NCI-H82 treated with DMSO at 0.1 percent for 48 hours (cell line): Measurements from ENCODE around the gene TBCE.
"Not testable (repeated sequence)": the region's sequence is repeated elsewhere in the genome, so short reads cannot be mapped to it uniquely, and the experiment has no call there.

ENCODE experiments used
- DNase-seq: peaks from one replicate; lab custom pipeline; 2025; ENCODE audit not compliant: unreplicated experiment; lab: John Stamatoyannopoulos, UW

Gene TBCE

DNA sequence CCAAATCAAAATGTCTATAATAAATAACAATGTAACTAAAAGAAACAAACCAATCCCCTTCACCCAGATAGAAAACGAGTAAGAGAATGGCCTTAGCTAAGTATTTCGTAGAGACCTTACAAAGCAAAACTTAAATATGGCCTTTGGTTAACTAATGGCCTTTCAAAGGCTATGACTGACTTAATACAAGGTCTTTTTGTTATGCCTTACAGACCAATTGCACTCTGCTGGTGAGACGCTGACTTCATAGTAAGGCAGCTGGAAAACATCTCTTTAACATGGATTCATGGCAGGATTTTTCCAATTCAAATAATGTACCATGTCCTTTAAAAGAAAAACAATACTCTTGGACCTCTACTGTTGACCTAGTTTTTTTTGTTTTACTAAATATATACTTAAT, 15.8 kb upstream of the TBCE start:
- no peak for DNase-seq

DNA sequence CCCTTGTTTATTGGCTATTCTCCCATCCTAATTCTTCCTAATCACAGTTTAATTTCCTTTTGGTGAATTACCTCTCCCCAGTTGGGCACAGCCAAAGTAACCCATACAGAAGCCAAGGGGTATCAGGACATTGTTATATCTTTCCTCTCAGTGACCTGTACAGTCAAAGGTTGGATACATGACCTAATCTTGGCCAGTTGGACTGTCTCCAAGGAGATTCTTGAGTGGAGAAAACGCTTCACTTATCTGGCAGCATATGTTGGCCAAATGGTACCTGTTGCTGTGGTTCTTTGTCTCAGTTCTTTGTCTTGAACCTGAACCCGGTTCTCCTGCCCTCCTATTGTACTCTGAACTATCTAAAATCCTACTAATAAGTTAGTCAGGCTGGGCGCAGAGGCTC, 15.3 kb upstream of the TBCE start:
- no peak for DNase-seq

DNA sequence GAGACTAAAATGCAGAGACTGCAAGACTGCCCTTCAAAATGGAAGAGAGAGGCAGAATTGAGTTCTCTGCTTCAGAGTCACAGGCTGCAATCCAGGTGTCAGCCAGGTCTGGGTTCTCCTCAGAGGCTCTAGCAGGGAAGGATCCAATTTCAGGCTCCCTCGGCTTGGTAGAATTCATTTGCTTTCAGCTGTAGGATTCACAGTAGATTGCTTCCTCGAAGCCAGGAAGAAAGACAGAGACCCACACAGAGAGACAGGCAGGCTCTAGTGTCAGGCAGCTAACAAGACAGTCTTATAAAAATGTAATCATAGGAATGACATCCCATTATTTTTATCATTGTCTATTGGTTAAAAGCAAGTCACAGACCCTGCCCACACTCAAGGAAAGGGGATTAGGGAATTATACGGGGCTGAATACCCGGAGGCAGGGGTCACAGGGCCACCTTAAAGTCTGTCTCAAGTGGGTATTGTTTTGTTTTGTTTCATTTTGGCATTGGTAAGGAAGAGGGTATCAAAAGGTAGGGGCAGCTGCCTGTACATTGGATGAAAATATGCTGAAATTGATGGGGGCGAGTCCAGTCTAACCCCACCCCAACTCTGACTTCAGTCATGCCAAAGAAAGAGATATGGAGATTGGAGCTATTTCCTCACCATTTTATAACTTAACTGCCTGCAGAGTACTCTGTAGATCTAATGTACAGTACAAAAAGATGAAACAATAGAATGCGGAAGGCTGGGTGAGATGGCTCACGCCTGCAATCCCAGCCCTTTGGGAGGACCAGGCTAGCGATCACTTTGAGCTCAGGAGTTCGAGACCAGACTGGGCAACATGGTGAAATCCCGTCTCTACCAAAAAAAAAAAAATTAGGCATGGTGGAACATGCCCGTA, 9.5 kb upstream of the TBCE start:
- DNase-seq: no peak

DNA sequence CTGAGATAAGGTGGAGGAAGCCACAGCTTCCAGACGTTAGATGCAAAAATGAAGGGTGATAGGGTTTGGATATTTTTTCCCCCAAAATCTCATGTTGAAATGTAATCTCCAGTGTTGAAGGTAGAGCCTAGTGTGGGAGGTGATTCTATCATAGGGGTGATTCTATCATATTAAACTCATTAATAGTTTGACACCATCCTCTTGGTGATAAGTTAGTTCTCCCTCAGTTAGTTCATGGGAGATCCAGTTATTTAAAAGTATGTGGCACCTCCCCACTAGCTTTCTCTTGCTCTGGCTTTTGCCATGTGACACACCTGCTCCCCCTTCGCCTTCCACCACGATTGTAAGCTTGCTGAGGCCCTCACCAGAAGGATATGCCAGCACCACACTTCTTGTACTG, 8.3 kb upstream of the TBCE start:
- no peak for DNase-seq

DNA sequence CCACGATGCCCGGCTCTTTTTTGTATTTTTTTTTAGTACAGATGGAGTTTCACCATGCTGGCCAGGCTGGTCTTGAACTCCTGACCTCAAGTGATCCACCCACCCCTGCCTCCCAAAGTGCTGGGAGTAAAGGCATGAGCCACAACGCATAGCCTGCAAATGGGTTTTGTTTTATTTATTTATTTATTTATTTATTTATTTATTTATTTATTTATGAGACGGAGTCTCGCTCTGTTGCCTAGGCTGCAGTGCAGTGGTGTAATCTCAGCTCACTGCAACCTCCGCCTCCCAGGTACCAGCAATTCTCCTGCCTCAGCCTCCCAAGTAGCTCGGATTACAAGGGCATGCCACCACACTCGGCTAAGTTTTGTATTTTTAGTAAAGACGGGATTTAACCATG, 3.0 kb upstream of the TBCE start:
- DNase-seq: not testable (repeated sequence)

DNA sequence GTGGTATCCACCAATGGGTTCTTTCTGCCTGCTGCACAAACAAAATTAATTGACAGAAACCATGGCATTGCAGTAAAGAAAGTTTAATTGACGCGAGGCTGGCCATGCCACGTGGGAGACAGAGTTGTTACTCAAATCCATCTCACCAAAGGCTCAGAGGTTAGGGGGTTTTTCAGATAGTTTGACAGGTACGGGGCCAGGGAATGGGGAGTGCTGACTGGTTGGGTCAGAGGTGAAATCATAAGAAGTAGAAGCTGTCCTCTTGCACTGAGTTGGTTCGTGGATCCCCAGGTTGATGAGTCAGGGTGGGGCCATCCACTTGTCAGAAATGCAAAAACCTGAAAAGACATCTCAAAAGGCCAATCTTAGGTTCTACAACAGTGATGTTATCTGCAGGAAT, 941 bp upstream of the TBCE start:
- DNase-seq: no peak

DNA sequence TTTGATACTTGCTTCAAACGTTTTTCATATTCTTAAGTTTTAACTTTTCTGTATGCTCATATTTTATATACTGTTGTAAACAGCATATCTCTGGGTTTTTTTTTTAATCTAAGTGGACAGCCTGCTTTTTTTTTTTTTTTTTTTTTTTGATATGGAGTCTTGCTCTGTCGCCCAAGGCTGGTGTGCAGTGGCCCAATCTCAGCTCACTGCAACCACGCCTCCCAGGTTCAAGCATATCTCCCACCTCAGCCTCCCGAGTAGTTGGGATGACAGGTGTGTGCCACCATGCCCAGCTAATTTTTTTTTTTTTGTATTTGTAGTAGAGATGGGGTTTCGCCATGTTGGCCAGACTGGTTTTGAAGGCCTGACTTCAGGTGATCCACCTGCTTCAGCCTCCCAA, 1.2 kb downstream of the TBCE start:
- no peak for DNase-seq

DNA sequence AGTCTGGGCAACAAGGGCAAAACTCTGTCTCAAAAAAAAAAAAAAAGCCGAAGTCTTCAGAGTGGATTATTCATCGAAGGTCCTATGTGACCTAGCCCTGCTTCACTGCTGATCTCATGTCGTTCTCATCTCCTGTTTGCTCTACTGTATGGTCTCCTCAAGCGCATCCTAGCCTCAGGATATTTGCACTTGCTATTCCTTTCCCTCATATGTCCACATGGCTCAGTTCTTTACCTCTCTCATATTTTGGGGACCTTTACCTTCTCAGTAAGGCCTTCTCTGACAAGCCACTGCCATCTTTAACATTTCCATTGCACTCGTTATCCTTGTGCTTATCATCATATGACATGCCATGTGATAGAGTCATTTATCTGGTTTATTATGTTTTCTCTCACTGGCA, 2.6 kb downstream of the TBCE start:
- DNase-seq: no peak

DNA sequence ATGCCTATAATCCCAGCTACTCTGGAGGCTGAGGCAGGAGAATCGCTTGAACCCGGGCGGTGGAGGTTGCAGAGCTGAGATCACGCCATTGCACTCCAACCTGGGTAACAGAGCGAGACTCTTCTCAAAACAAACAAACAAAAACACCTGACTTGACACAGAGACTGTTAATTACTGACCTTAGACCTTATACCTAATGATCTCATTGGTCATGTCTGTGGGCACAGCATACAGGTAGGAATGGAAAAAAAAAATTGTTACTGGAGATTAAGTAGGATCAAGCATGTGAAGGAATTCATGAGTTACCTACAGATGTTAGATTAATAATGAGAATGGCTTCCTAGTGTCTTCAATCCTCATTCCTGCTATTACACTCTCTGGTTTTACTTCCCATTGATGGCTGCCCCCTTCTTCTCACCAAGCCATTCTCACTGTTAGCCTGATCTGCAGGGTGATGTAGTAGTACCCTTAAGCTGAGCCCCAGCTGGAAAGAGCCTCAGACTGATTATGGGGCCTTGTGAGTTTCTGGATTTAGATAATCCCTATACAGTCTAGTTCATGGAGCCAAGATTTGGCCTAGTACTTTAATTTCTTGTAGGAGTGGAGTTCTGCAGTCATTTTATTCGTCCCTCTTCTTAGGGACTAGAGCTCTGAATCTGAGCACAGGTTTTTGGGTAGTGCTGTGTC, 8.8 kb downstream of the TBCE start:
- DNase-seq: peak; percentile 77

DNA sequence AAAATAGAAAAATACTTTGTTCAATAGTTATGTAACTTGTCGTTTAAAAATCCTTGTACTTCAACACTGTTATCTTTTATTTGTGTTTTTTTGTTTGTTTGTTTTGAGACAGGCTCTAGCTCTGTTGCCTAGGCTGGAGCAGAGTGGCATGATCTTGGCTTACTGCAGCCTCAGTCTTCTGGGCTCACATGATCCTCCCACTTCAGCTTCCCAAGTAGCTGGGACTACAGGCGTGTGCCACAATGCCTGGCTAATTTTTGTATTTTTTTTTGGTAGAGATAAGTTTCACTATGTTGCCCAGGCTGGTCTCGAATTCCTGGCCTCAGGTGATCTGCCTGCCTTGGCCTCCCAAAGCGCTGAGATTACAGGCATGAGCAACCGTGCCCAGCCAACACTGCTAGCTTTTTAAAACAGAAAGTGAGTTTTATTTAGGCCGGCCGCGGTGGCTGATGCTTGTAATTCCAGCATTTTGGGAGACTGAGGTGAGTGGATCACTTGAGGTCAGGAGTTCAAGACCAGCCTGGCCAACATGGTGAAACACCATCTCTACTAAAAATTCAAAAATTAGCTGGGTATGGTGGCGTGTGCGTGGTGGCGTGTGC, 11.0 kb downstream of the TBCE start:
- DNase-seq: not testable (repeated sequence)

DNA sequence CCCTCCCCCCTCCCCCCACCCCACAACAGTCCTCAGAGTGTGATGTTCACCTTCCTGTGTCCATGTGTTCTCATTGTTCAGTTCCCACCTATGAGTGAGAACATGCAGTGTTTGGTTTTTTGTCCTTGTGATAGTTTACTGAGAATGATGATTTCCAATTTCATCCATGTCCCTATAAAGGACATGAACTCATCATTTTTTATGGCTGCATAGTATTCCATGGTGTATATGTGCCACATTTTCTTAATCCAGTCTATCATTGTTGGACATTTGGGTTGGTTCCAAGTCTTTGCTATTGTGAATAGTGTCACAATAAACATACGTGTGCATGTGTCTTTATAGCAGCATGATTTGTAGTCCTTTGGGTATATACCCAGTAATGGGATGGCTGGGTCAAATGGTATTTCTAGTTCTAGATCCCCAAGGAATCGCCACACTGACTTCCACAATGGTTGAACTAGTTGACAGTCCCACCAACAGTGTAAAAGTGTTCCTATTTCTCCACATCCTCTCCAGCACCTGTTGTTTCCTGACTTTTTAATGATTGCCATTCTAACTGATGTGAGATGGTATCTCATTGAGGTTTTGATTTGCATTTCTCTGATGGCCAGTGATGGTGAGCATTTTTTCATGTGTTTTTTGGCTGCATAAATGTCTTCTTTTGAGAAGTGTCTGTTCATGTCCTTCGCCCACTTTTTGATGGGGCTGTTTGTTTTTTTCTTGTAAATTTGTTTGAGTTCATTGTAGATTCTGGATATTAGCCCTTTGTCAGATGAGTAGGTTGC, 14.9 kb downstream of the TBCE start:
- DNase-seq: not testable (repeated sequence)

DNA sequence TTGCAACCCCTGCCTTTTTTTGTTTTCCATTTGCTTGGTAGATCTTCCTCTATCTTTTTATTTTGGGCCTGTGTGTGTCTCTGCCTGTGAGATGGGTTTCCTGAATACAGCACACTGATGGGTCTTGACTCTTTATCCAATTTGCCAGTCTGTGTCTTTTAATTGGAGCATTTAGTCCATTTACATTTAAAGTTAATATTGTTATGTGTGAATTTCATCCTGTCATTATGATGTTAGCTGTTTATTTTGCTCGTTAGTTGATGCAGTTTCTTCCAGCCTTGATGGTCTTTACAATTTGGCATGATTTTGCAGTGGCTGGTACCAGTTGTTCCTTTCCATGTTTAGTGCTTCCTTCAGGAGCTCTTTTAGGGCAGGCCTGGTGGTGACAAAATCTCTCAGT, 18.4 kb downstream of the TBCE start:
- DNase-seq: not testable (repeated sequence)

DNA sequence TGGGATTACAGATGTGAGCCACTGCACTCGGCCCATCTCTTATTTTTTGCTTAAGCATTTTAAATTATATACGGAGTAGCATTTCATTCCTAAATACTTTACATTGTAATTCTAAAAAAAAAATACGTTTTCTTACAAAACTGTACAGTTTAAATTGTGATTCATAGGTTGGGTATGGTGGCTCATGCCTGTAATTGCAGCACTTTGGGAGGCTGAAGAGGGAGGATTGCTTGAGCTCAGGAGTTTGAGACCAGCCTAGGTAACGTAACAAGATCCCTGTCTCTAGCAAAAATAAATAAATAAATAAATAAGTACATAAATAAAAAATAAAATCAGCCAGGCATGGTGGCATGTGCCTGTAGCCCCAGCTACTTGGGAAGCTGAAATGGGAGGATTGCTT, 24.6 kb downstream of the TBCE start:
- no peak for DNase-seq

DNA sequence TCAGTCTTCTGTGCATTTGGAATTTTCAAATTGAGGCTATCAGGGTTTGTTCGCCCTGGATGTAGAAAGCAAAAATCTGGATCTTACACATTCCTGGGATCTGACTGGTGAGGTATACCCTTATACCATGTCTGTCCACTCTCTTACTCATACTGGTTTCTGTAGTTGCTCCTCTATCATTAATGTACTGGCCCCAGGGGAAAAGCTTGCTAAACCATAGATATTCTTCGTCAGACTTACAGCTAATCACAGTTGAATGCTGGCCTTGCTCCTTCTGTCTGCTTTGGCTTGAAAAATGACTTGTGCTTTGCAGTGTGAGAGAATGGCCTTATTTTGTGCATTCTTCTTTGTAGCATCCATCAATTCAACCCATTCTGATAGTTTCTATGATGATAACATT, 30.5 kb downstream of the TBCE start:
- DNase-seq: no peak

DNA sequence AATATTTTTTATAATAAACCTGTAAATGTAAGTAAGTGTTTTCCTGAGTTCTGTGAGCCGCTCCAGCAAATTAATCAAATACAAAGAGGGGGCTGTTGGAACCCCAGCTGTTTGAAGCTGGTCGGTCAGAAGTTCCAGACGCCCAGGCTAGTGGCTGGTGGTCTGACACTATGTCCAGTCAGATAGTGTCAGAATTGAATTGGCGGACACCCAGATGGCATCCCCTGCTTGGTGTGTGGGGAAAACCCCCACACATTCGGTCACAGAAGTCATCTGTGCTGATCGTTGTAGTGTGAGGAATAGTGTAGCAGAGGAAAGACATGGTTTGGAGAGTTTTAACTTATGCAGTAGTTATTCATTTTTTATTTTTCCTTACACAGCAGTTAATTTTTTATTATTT, 32.4 kb downstream of the TBCE start:
- no peak for DNase-seq

DNA sequence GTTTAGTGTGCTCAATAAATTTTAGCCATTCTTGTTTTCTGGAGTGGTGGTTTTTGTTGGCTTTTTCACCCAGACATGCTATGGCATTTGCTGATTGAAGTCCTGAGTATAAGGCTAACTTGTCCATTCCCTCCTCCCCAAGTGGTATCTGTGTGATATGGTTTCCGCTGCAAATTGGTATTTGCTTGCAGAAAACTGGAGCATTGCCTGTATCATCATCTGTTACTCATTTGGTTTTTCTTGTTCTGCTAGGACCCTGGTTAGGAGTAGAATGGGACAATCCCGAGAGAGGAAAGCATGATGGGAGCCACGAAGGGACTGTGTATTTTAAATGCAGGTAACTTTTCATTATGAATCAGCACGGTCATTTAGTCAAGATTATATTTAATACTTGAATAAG, 34.0 kb downstream of the TBCE start:
- DNase-seq: no peak

DNA sequence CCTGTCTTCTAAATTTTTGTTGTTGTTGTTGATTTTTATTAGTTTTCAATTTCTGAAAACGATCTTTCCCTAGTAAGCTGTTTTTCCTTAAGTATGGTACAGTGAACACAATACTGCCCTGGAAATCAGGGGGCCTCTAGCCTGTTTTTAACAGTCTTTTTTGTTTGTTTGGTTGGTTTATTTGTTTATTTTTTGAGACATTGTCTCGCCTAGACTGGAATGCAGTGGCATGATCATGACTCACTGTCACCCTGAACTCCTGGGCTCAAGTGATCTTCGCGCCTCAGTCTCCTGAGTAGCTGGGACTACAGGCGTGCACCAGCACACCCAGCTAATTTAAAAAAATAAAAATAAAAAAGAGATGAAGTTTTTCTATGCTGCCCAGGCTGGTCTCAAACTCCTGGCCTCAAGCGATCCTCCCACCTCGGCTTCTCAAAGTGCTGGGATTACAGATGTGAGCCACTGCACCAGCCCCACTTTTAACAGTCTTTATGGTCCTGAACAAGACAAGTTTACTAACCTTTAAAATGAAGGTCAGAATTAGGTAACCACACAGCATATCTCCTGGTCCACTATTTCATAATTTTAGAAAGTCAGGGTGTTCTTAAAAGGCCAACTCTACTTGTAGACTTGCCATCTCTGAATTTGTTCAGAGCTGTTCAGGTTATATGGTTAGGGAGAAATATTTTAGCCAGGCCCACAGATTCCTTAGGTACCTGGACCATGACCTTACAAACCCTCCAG, 35.4 kb downstream of the TBCE start:
- DNase-seq: no peak

DNA sequence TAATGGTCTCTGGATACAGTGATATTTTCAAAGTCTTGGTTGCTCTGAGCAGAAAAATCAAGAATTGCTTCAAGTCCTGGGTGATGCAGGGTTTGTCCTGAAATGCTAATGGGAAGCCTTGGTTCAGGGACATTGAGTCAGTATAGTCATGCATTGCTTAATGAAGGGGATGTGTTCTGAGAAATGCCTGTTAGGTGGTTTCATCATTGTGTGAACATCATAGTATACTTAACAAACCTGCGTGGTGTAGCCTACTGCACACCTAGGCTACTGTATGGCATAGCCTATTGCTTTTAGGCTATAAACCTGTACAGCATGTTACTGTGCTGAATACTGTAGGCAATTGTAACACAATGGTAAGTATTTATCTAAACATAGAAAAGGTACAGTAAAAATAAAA, 36.4 kb downstream of the TBCE start:
- DNase-seq: no peak

DNA sequence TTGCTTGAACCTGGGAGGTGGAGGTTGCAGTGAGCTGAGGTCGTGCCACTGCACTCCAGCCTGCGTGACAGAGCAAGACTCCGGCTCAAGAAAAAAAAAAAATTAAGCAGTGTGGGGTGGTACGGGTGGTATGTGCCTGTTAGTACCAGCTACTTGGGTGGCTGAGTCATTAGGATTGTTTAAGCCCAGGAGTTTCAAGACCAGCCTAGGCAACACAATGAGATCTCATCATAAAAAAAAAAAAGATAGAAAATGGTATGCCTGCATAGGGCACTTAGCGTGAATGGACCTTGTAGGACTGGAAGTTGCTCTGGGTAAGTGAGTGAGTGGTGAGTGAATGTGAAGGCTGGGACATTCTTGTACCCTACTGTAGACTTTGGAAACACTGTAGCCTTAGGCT, 37.0 kb downstream of the TBCE start:
- DNase-seq: no peak

DNA sequence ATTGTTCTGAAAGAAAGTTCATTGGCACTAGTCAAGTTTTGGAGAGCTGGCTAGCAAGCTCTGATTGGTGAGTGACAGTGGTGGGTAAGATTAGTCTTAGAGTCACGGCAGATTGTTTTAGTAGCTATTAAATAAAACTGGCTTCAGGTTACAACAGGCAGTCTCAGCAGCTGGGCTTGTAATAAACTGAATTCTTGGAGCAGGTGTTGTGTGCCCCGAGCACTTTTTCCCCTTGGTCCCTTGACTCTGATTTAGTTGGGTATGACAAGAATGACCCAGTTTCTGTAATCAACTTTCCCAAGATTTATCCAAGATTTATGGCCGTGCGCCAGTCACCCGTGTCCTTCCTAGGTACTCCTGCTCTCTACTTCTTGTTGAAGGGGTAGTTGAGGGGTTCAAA, 40.2 kb downstream of the TBCE start:
- peak; percentile 50 for DNase-seq

DNA sequence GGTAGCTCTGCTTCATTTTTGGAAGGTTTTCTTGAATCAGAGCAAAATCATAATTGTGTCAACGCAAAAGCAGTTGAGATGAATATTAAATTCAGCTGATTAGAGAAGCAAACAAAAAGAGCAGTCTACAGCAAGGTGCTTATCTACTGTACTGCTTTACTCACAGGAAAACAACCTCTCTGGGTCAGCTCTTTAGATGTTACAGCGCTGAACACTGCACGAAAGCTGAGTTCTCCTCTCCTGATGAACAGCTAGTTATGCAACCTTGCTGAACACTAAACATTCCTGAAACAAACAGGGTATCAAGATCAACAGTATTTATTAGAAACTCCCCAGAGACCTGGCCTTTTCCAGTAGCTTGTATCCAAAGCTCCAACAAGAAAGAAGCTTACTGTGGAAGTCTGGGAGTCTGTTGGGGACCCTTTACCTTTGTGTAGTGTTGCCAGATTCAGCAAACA, 41.3 kb downstream of the TBCE start:
- no peak for DNase-seq
